Head of caudate nucleus (tissue), 42 donors: Measurements from ENCODE around the gene GMPR.
"Not testable (repeated sequence)": the region's sequence is repeated elsewhere in the genome, so short reads cannot be mapped to it uniquely, and the experiment has no call there.

ENCODE experiments used
- DNase-seq, 42 donors: peaks; one replicate each; pipeline versions ENCODE4 v3.0.0 to v3.0.0-alpha.2; 2020 to 2021; ENCODE audit warnings: mixed read lengths in 7 of 42
- intact Hi-C: fragments of 100-400 bp; cut with DNase I; formaldehyde crosslinking; loops from one replicate; pipeline ENCODE4 v1.15.0; 2022

The GMPR gene

GRCh38 chr6:16265351-16266341 is 27.3 kb downstream of the GMPR start:
- intact Hi-C loops, result no loop called here
- DNase-seq, result no peak

GRCh38 chr6:16267428-16268263 is 29.3 kb downstream of the GMPR start:
- DNase-seq, result no peak
- intact Hi-C loops, result no loop called here

DNA sequence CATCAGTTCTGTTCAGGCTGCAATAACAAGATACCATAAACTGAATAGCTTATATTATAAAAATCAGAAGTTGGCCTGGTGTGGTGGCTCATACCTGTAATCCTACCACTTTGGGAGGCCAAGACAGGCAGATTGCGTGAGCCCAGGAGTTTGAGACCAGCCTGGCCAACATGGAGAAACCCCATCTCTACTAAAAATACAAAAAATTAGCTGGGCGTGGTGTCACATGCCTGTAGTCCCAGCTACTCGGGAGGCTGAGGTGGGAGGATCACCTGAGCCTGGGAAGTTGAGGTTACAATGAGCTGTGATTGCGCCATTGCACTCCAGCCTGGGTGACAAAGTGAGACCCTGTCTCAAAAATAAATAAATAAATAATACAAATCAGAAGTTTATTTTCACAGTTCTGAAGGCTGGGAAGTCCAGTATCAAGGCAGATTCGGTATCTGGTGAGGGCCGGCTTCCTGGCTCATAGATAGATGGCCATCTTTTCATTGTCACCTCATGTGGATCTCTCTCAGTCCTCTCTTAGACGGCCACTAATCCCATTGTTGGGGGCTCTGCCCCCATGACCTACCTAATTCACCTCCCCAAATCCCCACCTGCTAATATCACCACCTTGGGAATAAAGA is 31.2 kb downstream of the GMPR start:
- DNase-seq, intact Hi-C loops: not testable (repeated sequence)

- no peak for DNase-seq
- intact Hi-C loops, result no loop called here
These were observed 31.9 kb downstream of the GMPR start for GRCh38 chr6:16270178-16270794.

- DNase-seq, result no peak
- intact Hi-C loops, result no loop called here
These were observed 33.0 kb downstream of the GMPR start for GRCh38 chr6:16271428-16271827.

GRCh38 chr6:16272201-16272600 is 33.8 kb downstream of the GMPR start:
- DNase-seq, result no peak
- intact Hi-C loops, result no loop called here

GRCh38 chr6:16273256-16273655 is 34.9 kb downstream of the GMPR start:
- intact Hi-C loops, result no loop called here
- DNase-seq, result no peak

DNA sequence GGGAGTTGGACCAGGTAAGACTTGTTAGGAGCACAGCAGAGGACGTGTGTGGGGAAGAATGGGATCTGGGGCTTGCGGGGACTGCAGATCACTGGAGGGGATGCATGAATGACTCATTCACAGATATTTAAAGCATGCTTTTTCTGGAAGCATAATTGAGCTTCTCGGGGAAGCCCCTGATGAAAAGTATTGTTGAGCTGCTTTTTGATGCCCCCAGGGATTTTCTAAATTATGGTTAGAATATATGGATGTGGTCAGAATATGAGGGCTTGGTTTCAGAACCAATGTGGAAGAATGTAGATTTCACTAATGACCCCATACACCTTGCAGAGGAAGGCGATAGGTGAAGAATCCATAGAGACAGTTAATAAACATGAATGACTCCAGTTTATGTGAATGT is 36.1 kb downstream of the GMPR start:
- intact Hi-C loops, result no loop called here
- DNase-seq, result no peak

DNA sequence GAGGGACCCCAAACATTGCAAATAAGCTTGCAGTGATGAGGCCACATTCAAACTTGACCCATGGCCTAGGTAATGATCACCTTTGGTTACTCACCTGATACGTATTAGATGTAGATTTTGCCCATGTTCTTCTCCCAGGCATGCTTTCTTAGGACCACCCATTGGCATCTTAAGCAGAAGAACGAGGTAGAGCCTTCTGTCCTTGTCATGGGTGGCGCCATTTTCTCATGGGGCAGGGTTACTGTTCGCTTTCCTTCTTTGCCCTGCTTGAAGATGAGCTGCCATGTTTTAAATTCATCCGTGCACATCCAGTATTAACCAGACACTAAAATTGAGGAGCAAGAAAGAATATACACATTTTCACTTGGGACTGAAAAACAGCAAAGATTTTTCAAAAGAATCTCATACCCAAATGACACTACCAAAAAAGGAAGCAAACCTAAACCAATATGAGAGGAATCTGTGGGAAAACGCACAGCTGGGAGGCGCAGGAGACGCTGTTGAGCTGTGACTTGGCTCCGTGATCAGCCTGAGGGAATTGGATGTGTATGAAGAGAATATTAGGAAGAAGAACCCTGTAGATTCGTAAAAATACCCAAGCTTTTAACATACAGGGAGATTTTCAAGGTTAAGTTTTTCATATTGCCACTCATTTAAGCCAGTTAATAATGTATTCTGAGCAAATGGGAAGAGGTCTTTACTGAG is 36.6 kb downstream of the GMPR start:
- no peak for DNase-seq
- intact Hi-C loops, result no loop called here

- peak in 5 of 42 donors; percentile 24 to 50 (median 30) for DNase-seq
- intact Hi-C loops, result no loop called here
These were observed 39.0 kb downstream of the GMPR start for GRCh38 chr6:16277101-16277981.

- intact Hi-C loops, result no loop called here
- peak in 1 of 42 donors; percentile 12 for DNase-seq
These were observed 39.8 kb downstream of the GMPR start for GRCh38 chr6:16278048-16278724.

- peak in 1 of 42 donors; percentile 12 for DNase-seq
- intact Hi-C loops, result no loop called here
These were observed 40.4 kb downstream of the GMPR start for GRCh38 chr6:16278750-16279149.

GRCh38 chr6:16279243-16279642 is 40.9 kb downstream of the GMPR start:
- intact Hi-C loops, result no loop called here
- DNase-seq, result peak in 1 of 42 donors; percentile 10

DNA sequence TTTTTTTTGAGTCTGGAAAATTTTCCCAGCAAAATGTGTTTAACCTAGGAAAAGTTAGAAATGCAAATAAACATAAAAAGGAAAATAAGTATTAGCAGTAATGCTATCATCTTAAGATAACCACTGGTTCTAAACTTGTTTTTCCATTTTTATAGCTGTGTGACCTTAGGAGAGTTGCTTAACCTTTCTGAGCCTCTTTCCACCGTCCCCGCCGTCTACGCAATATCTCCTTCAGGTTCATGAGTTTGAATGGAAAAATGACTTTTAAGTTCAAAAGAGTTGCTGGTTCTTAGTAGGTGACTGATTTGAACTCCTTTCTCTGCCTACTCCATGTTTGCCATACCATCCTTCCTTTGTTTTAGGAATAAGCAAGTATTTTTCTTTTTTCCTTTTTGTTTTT is 44.0 kb downstream of the GMPR start:
- intact Hi-C loops, result no loop called here
- DNase-seq, result peak in 1 of 42 donors; percentile 8

DNA sequence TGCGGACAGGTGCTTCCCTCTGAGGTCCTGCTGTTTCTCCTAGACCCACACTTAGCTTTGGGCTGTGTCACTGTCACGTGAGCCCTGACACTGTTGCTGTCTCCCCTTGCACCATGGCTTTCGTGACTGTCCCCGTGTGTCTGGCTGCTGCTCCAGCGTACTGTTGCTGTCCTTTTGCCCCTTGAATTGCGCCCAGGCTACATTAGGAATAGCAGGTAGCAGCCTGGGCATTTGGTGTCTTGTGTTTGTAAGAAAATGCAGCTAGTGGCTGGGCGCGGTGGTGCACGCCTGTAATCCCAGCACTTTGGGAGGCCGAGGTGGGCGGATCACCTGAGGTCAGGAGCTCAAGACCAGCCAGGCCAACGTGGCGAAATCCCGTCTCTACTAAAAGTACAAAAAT is 46.1 kb downstream of the GMPR start:
- peak in 1 of 42 donors; percentile 16 for DNase-seq
- intact Hi-C loops, result no loop called here

GRCh38 chr6:16285467-16286150 is 47.2 kb downstream of the GMPR start:
- intact Hi-C loops, result loop anchor here (5.0 kb wide), 1 partner anchor 47 kb away; no protein-coding TSS in a partner anchor
- DNase-seq, result no peak
